Hypothalamus (tissue), 51 donors: ENCODE results near the gene SENP5.
A peak's percentile ranks its signal among the peaks of the same experiment; 100 is the strongest.
"Not testable (repeated sequence)": the region's sequence is repeated elsewhere in the genome, so short reads cannot be mapped to it uniquely, and the experiment has no call there.

Experiments used
- DNase-seq, 51 donors: peaks; one replicate each; lab custom pipeline; 2025; lab: John Stamatoyannopoulos, UW

The SENP5 gene

GRCh38 chr3:196867507-196868296, at the start of gene SENP5:
Gene SENP5 (plus strand): TSS chr3:196867920. CDS start chr3:196885182, 17,262 bp downstream.
- peak; percentile 39 to 96 (median 85) for DNase-seq

GRCh38 chr3:196821806-196822355, 45.8 kb upstream of the SENP5 start:
- DNase-seq, result no peak

GRCh38 chr3:196829651-196830050, 38.1 kb upstream of the SENP5 start:
- not testable (repeated sequence) for DNase-seq

GRCh38 chr3:196835086-196835485, 32.6 kb upstream of the SENP5 start:
- DNase-seq, result no peak

- DNase-seq, result not testable (repeated sequence)
These were observed 31.1 kb upstream of the SENP5 start for GRCh38 chr3:196836626-196837025.

- DNase-seq, result peak in 27 of 51 donors; percentile 0 to 45 (median 8)
These were observed 29.8 kb upstream of the SENP5 start for GRCh38 chr3:196837819-196838420.

- not testable (repeated sequence) for DNase-seq
These were observed 28.4 kb upstream of the SENP5 start for GRCh38 chr3:196839351-196839750.

- peak in 1 of 51 donors; percentile 8 for DNase-seq
These were observed 24.9 kb upstream of the SENP5 start for GRCh38 chr3:196842567-196843434.

GRCh38 chr3:196843435-196844110, 24.1 kb upstream of the SENP5 start:
- no peak for DNase-seq

- not testable (repeated sequence) for DNase-seq
These were observed 23.2 kb upstream of the SENP5 start for GRCh38 chr3:196844235-196845219.

GRCh38 chr3:196848375-196848774, 19.3 kb upstream of the SENP5 start:
- not testable (repeated sequence) for DNase-seq

GRCh38 chr3:196849180-196849741, 18.5 kb upstream of the SENP5 start:
- DNase-seq, result no peak

- not testable (repeated sequence) for DNase-seq
These were observed 4.7 kb upstream of the SENP5 start for GRCh38 chr3:196863000-196863399.

GRCh38 chr3:196867155-196867506, 589 bp upstream of the SENP5 start:
- no peak for DNase-seq

GRCh38 chr3:196868297-196868661, 559 bp downstream of the SENP5 start:
- peak in 12 of 51 donors; percentile 4 to 46 (median 29) for DNase-seq

- no peak for DNase-seq
These were observed 4.6 kb downstream of the SENP5 start for GRCh38 chr3:196872316-196872715.

GRCh38 chr3:196874511-196875094, 6.9 kb downstream of the SENP5 start:
- DNase-seq, result not testable (repeated sequence)

- no peak for DNase-seq
These were observed 7.5 kb downstream of the SENP5 start for GRCh38 chr3:196875258-196875657.
